Measurements from ENCODE around the gene RNPEPL1. TPM values are rescaled to one million over a fixed set of nuclear protein-coding genes. Genes with fewer than 3 reads are reported as not detected.

Gene RNPEPL1
- polyA plus RNA-seq, 12 donors: 22.4 to 44.5 (median 23.3) TPM; not detected in 1

GRCh38 chr2:240589375-240589774, 21.1 kb downstream of the RNPEPL1 start:
- no peak for DNase-seq

GRCh38 chr2:240589850-240590525, 21.7 kb downstream of the RNPEPL1 start:
- DNase-seq: no peak

- DNase-seq: no peak
These were observed 22.4 kb downstream of the RNPEPL1 start for GRCh38 chr2:240590681-240591111.

- DNase-seq: no peak
These were observed 22.9 kb downstream of the RNPEPL1 start for GRCh38 chr2:240591226-240591625.

GRCh38 chr2:240591784-240592183, 23.5 kb downstream of the RNPEPL1 start:
- DNase-seq: no peak

GRCh38 chr2:240593026-240593702, 24.9 kb downstream of the RNPEPL1 start:
- DNase-seq: no peak

- DNase-seq: no peak
These were observed 25.6 kb downstream of the RNPEPL1 start for GRCh38 chr2:240593703-240594451.

- DNase-seq: no peak
These were observed 26.5 kb downstream of the RNPEPL1 start for GRCh38 chr2:240594511-240595380.

- no peak for DNase-seq
These were observed 27.2 kb downstream of the RNPEPL1 start for GRCh38 chr2:240595381-240596079.

GRCh38 chr2:240596080-240596460, 27.8 kb downstream of the RNPEPL1 start:
- DNase-seq: no peak

GRCh38 chr2:240596491-240596931, 28.2 kb downstream of the RNPEPL1 start:
- DNase-seq: no peak

GRCh38 chr2:240597054-240597418, 28.8 kb downstream of the RNPEPL1 start:
- DNase-seq: no peak

GRCh38 chr2:240597419-240598181, 29.3 kb downstream of the RNPEPL1 start:
- no peak for DNase-seq

- no peak for DNase-seq
These were observed 30.1 kb downstream of the RNPEPL1 start for GRCh38 chr2:240598311-240598911.

GRCh38 chr2:240599141-240599583, 30.9 kb downstream of the RNPEPL1 start:
- DNase-seq: no peak

- DNase-seq: no peak
These were observed 32.2 kb downstream of the RNPEPL1 start for GRCh38 chr2:240600451-240600961.

- DNase-seq: no peak
These were observed 33.0 kb downstream of the RNPEPL1 start for GRCh38 chr2:240601061-240601830.

GRCh38 chr2:240601831-240602160, 33.5 kb downstream of the RNPEPL1 start:
- no peak for DNase-seq
